HG02798 (cell line): Measurements from ENCODE around the gene F2R.

Experiments
- ATAC-seq: cut with Tn5 transposase; IDR thresholded peaks from one replicate; pipeline ENCODE4 v1.9.1; 2021; ENCODE audit warnings: mild to moderate bottlenecking; ENCODE audit not compliant: unreplicated experiment, poor library complexity

The F2R gene

GRCh38 chr5:76690037-76690679, 25.8 kb upstream of the F2R start:
- ATAC-seq, result no peak

DNA sequence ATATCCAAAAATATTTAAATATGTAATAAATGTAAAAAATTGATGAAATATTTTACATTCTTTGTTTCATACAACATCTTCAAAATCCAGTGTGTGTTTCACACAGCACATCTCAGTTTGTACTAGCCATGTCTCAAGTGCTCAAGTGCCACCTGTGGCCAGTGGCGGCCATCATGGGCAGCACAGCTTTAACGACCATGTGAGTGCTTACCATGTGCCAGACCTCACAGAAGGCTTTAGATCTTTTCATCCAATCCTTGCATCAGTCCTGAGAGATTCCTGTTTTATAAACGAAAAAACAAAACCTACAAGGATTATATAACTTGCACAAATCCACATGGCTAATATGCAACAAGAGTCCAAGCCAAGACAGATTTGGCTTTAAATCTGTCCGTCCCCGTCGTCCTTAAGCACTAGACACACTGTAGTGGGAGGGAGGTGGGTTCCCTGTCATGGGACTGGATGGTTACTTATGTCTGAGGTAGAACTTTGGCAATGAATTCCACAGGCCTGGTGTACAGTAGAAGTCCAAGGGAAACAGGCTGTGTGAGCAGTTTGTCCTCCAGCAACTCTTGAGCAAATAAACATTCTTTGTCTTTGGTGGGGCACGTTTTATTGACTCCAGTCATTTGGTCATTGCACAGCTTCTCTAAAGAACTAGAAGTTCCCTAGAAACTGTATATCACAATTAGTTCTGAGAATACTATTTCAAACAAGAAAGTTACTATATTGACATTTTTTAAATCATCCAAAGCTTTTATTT, 25.0 kb upstream of the F2R start:
- no peak for ATAC-seq

DNA sequence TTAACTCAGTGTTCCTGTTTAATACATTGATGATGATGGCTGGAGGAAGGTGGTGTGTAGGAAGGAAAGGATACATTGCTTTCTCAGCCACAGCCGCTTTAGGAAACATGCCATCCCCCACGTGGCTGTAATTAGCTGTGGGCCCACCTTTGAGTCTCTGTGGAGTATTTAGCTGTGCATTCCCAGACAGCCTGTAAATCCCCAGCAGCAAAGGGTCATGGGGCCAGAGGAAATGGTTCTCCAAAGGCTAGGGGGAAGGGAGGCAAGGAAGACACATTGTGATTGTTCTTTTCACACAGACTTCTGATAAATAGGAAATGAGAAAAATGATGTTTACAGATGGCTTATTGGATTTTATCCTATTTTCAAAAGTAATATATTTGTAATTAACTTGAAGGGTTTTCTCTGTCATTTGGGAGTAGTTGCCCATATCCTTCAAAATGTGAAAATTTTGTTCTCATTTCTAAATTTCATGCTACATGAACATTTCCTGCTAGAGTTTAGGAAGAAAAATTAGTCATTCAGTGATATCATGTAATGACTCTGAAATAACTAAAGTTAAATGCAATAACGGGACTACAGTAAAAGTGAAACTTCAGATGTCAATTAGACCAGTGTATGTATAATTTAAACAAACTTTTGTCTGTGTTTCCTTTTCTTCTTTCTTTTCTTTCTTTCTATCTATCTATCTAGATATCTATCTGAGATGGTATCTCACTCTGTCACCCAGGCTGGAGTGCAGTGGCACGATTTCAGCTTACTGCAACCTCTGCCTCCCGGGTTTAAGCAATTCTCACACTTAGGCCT, 24.3 kb upstream of the F2R start:
- ATAC-seq, result no peak

- ATAC-seq, result no peak
Observed at GRCh38 chr5:76692274-76692540, 23.7 kb upstream of the F2R start.

- no peak for ATAC-seq
Observed at GRCh38 chr5:76692651-76693050, 23.3 kb upstream of the F2R start.

- ATAC-seq, result no peak
Observed at GRCh38 chr5:76693141-76693540, 22.8 kb upstream of the F2R start.

DNA sequence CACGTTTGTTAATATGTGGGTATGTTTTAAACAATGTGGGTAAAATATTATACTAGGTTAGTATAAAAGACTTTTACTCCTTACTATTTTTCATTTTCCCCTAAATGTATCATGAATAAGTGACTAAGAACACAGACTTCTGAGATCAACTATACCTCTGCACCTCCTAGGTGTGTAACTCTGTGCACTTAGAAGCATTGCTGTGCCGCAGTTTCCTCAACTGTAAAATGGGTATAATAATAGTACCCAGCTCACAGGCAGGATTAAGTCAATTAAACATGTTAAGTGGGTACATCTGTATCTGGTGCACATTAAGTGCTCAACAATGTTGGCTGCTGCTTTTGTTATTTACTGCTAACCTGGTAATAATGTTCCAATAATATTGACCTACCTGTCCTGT, 21.6 kb upstream of the F2R start:
- ATAC-seq, result no peak

GRCh38 chr5:76695346-76695745, 20.6 kb upstream of the F2R start:
- ATAC-seq, result no peak

DNA sequence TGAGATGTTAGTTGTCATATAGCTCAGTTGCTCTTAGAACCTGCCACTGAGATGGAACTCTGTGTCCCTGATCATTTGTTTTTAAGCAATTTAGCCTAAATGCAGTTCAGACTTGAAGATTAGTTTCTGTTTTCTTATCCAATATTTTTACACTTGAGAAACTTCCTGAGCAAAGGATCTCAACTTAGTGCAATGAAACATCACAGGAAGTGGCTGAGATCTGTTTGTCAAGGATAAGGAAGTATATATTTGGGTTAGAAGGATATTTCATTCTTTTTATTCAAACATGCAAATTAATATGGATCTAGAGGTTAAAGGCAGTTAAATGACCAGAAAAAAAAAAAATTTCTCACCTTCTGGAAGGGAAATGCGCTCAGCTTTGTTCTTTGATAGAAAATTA, 19.7 kb upstream of the F2R start:
- no peak for ATAC-seq

DNA sequence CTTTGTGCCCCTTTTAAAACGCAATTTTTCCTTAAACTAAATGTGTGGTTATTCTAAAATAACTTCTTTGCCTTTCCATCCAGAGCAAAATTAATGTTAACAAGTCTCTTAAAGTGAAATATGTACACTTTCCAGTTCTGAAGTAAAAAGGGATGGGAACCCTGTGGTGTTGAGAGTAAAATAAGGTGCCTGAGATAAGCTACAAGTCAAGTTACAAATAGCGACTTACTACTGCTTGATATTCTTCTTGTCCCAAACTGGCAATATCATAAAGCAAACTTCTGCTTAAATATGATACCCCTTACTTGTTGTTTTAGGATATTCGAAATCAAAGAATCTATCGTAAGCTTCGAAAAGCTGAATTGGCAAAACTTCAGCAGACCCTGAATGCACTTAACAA, 18.3 kb upstream of the F2R start:
- no peak for ATAC-seq

DNA sequence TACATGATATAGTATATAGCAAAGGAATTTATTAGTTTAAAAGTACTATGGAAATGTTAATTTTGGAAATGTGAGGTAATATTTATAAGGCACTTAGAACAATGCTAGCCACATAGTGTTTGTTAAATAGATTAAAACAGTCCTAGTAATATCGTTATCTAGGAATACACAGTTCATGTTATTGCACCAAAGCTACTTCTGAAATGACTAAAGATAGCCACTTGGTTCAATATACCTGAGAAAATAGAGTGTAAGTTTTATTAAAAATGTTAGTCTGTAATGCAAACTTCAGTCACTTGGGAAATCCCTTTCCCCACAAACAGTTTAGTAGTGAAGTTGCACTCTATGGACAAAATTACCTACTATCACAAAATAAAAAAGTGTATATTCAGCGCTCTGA, 15.4 kb upstream of the F2R start:
- no peak for ATAC-seq

DNA sequence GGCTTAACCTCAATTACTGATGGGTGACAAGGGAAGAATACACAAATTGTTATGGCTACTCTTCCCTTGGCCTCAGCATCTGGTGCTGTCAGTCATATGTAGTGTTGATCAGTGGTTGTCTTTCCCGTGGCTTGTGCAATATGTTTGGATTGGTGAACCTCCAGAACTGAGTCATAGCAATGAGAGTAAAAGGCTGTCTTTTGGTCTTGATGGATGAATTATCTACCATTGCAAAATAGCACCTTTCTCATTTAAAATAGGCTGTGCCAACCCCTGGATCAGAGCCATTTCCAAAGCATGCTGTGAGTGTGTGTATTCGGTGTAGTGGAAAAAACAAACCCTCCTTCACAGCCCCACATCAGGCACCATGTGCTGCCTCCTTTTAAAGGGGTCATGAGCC, 14.6 kb upstream of the F2R start:
- ATAC-seq, result no peak

DNA sequence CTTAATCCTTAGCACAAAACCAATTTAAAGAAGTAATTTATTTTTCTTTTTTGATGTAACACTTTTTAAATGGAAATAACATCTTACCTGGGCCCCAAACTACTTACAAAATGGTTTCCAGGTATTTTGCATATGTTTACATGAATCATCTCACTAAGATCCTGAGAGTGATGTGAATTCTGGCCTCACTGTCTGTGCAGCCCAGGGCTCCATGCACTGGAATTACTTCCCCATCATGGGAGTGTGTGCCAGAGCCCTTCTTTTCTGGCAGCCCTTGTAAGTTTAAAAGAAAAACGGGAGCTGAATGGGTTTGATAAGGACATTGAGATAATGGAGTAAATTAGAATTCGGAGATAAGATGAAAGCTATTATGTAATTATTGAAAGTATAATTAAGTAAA, 12.2 kb upstream of the F2R start:
- ATAC-seq, result no peak

GRCh38 chr5:76704131-76704663, 11.7 kb upstream of the F2R start:
- no peak for ATAC-seq

DNA sequence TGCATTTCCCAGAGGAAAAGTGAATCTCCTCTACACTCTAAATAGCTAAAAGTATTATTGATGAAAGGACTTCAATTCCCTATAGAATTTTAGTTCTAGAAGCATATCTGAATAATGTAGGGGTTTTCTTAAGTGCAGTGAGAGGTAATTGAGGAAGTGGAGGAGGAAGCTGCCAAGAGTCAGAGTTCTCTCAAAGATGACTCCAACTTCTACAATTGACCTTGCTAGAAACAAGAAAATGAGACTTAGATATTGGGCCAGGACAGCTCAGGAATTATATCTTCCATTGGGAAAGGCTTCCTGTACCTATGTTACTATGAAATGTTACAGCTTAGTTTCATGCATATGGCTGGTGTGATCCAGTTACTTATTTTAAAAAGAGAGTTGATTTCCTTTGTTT, 10.4 kb upstream of the F2R start:
- no peak for ATAC-seq

GRCh38 chr5:76709762-76710161, 6.2 kb upstream of the F2R start:
- ATAC-seq, result no peak

GRCh38 chr5:76710991-76711390, 4.9 kb upstream of the F2R start:
- peak; percentile 57 for ATAC-seq

DNA sequence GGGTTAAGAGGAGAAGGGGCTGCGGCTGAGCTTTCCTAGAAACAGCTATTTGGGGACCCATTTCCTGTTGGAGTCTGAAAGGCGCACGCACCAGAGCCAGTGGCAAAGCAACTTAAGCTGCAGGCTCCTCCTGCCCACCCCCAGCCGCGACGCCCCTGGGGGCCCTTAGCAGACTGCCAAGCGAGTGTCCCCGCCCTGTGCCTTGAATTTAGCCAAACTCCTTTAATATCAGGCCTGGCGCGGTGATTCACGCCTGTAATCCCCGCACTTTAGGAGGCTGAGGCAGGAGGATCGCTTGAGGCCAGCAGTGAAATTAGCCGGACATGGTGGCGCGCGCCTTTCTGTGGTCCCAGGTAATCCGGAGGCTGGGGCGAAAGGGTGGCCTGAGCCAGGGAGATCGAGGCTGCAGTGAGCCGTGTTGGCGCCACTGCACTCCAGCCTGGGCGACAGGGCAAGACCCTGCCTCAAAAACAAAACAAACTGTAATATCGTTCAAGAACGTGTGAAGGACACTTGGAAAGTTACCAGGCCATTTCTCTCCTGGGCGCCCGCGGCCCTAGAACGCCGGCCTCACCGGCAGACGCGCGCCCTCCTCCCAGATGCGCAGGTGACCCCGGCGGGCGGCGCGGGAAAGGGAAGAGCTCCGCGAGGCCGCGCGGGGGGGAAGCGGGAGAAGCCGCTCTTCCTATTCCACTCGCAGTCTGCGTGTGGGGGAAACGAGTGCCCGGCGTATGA, 1.0 kb upstream of the F2R start:
- ATAC-seq, result peak; percentile 17

GRCh38 chr5:76715486-76715735, 515 bp upstream of the F2R start:
- peak; percentile 11 for ATAC-seq

GRCh38 chr5:76716456-76717157, 681 bp downstream of the F2R start:
- ATAC-seq, result no peak
